ENCODE results near the gene ADGRG6. TPM values are rescaled to one million over a fixed set of nuclear protein-coding genes. Genes with fewer than 3 reads are reported as not detected.

The ADGRG6 gene
- total RNA-seq, 1 donor from 2014 or later, result 3.6 TPM

GRCh38 chr6:142399739-142400138 is 97.9 kb downstream of the ADGRG6 start:
- TF ChIP-seq CTCF (IDR thresholded peaks at IDR 0.05; ENCODE audit: borderline replicate concordance), result no peak
- H3K4me1 ChIP-seq, result no peaks in the 10 kb centered on the region
- H3K4me3 ChIP-seq, result no peak overlapping the region
- no peaks in the 10 kb centered on the region for H3K36me3 ChIP-seq
- intact Hi-C loops (cut with micrococcal nuclease), result no loop called here
- no peak for DNase-seq
- H3K9me3 ChIP-seq (replicated peaks), result no peaks in the 10 kb centered on the region
- H3K27ac ChIP-seq (replicated peaks), result no peak overlapping the region
- peaks cover 12% of the 10 kb centered on the region for H3K27me3 ChIP-seq (ENCODE audit: low read depth)

GRCh38 chr6:142400495-142400894 is 98.7 kb downstream of the ADGRG6 start:
- no peak for DNase-seq
- Histone ChIP-seq H3K36me3 (no peaks in the 10 kb centered on the region), H3K4me3 (no peak overlapping the region), H3K27ac (replicated peaks) (no peak overlapping the region), H3K4me1 (no peaks in the 10 kb centered on the region), H3K27me3 (ENCODE audit: low read depth) (peaks cover 12% of the 10 kb centered on the region), H3K9me3 (replicated peaks) (no peaks in the 10 kb centered on the region)
- TF ChIP-seq CTCF (IDR thresholded peaks at IDR 0.05; ENCODE audit: borderline replicate concordance), result no peak
- intact Hi-C loops (cut with micrococcal nuclease), result no loop called here

DNA sequence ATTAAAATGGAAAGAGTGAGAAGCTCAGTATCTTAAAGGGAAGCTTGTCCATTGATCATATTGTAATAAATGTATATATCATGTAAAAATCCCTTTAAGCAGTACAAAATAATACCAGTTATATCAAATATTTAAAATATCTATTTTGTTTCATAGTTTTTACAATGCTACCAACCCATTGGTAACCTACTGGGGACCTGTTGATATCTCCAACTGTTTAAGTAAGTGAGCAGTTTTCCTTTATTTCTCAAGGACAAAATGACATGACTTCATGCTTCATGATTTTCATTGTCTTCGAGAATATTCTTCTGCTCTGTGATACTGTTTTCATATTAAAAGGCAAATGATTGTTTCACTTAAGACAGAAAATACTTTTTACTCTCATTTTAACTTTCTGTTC is 100.0 kb downstream of the ADGRG6 start:
- no peaks in the 10 kb centered on the region for H3K36me3 ChIP-seq
- H3K27ac ChIP-seq (replicated peaks), result no peak overlapping the region
- H3K4me1 ChIP-seq, result peaks cover 8% of the 10 kb centered on the region
- no peak for DNase-seq
- H3K4me3 ChIP-seq, result no peak overlapping the region
- H3K27me3 ChIP-seq (ENCODE audit: low read depth), result peaks cover 12% of the 10 kb centered on the region
- intact Hi-C loops (cut with micrococcal nuclease), result no loop called here
- TF ChIP-seq CTCF (IDR thresholded peaks at IDR 0.05; ENCODE audit: borderline replicate concordance), result no peak
- no peaks in the 10 kb centered on the region for H3K9me3 ChIP-seq (replicated peaks)

GRCh38 chr6:142404751-142405150 is 102.9 kb downstream of the ADGRG6 start:
- TF ChIP-seq CTCF (IDR thresholded peaks at IDR 0.05; ENCODE audit: borderline replicate concordance), result no peak
- Histone ChIP-seq H3K36me3 (no peaks in the 10 kb centered on the region), H3K9me3 (replicated peaks) (no peaks in the 10 kb centered on the region), H3K27me3 (ENCODE audit: low read depth) (peaks cover 12% of the 10 kb centered on the region), H3K4me3 (no peak overlapping the region), H3K27ac (replicated peaks) (no peak overlapping the region), H3K4me1 (peaks cover 8% of the 10 kb centered on the region)
- intact Hi-C loops (cut with micrococcal nuclease), result no loop called here
- DNase-seq, result no peak

GRCh38 chr6:142406131-142406530 is 104.3 kb downstream of the ADGRG6 start:
- intact Hi-C loops (cut with micrococcal nuclease), result no loop called here
- Histone ChIP-seq H3K9me3 (replicated peaks) (no peaks in the 10 kb centered on the region), H3K27me3 (ENCODE audit: low read depth) (peaks cover 5% of the 10 kb centered on the region), H3K4me3 (no peak overlapping the region), H3K36me3 (no peaks in the 10 kb centered on the region), H3K4me1 (peaks cover 8% of the 10 kb centered on the region), H3K27ac (replicated peaks) (no peak overlapping the region)
- no peak for TF ChIP-seq CTCF (IDR thresholded peaks at IDR 0.05; ENCODE audit: borderline replicate concordance)
- no peak for DNase-seq

All from left ventricle myocardium inferior (tissue), 1 donor.